Measurements from ENCODE around the gene CFAP157. TPM values are rescaled to one million over a fixed set of nuclear protein-coding genes. Genes with fewer than 3 reads are reported as not detected.

The CFAP157 gene
- total and polyA plus RNA-seq, 2 of the 13 experiments (the other 11 are each of a cell fraction or from before 2014, with no cell fraction given) = 0.07 TPM; not detected in 1

- TF ChIP-seq CREB3 (CRISPR knock-in tag; IDR thresholded peaks at IDR 0.05) (peak; percentile 61; the same call in 1 of the 2 replicates), JARID2 (CRISPR knock-in tag; IDR thresholded peaks at IDR 0.05; ENCODE audit: insufficient replicate concordance) (no peak), ZBTB7A (CRISPR knock-in tag; IDR thresholded peaks at IDR 0.05) (0 out of 2 replicates have a peak, but pooled peaks have one; percentile 12), NCOA1 (CRISPR knock-in tag; IDR thresholded peaks at IDR 0.05) (no peak), TOE1 (CRISPR knock-in tag; IDR thresholded peaks at IDR 0.05) (peak; percentile 74; the same call in 1 of the 2 replicates), NRL (CRISPR knock-in tag; IDR thresholded peaks at IDR 0.05; ENCODE audit: borderline replicate concordance) (peak; percentile 49), DMTF1 (CRISPR knock-in tag; IDR thresholded peaks at IDR 0.05) (0 out of 2 replicates have a peak, but pooled peaks have one; percentile 26), CENPX (CRISPR knock-in tag; IDR thresholded peaks at IDR 0.05) (no peak), ZNF83 (CRISPR knock-in tag; IDR thresholded peaks at IDR 0.05; ENCODE audit: borderline replicate concordance) (no peak), ZNF383 (CRISPR knock-in tag; IDR thresholded peaks at IDR 0.05; ENCODE audit: borderline replicate concordance) (peak; percentile 99; the same call in 1 of the 2 replicates), ZGPAT (CRISPR knock-in tag; IDR thresholded peaks at IDR 0.05) (peak; percentile 76), GATAD2A (CRISPR knock-in tag; IDR thresholded peaks at IDR 0.05) (no peak), HOMEZ (CRISPR knock-in tag; IDR thresholded peaks at IDR 0.05; ENCODE audit: low read depth) (peak; percentile 24; the same call in 1 of the 2 replicates), HNRNPH1 (optimal IDR thresholded peaks at IDR 0.05; ENCODE audit: low read depth, low read length) (no peak), ZNF746 (CRISPR knock-in tag; IDR thresholded peaks at IDR 0.05) (no peak), ZNF567 (CRISPR knock-in tag; IDR thresholded peaks at IDR 0.05; ENCODE audit: borderline replicate concordance) (0 out of 2 replicates have a peak, but pooled peaks have one; percentile 41), EEA1 (CRISPR knock-in tag; IDR thresholded peaks at IDR 0.05; ENCODE audit: borderline replicate concordance) (0 out of 2 replicates have a peak, but pooled peaks have one; percentile 63), ZNF225 (CRISPR knock-in tag; IDR thresholded peaks at IDR 0.05) (peak; percentile 57; the same call in 1 of the 2 replicates), E2F1 (CRISPR knock-in tag; IDR thresholded peaks at IDR 0.05) (peak; percentile 70; the same call in 1 of the 2 replicates), ZNF232 (CRISPR knock-in tag; IDR thresholded peaks at IDR 0.05; ENCODE audit: borderline replicate concordance) (peak; percentile 36; the same call in 1 of the 2 replicates)
Observed at GRCh38 chr9:127734747-127735529, 28.1 kb downstream of the CFAP157 start, which contains the start of gene TOR2A (continued).
